Kasumi-1 (cell line): Measurements from ENCODE around the gene OR2V2.
"Not testable (repeated sequence)": the region's sequence is repeated elsewhere in the genome, so short reads cannot be mapped to it uniquely, and the experiment has no call there.

Experiments
- DNase-seq, 2 experiments: peaks; one replicate each; lab custom pipeline; 2025; lab: John Stamatoyannopoulos, UW

Gene OR2V2

DNA sequence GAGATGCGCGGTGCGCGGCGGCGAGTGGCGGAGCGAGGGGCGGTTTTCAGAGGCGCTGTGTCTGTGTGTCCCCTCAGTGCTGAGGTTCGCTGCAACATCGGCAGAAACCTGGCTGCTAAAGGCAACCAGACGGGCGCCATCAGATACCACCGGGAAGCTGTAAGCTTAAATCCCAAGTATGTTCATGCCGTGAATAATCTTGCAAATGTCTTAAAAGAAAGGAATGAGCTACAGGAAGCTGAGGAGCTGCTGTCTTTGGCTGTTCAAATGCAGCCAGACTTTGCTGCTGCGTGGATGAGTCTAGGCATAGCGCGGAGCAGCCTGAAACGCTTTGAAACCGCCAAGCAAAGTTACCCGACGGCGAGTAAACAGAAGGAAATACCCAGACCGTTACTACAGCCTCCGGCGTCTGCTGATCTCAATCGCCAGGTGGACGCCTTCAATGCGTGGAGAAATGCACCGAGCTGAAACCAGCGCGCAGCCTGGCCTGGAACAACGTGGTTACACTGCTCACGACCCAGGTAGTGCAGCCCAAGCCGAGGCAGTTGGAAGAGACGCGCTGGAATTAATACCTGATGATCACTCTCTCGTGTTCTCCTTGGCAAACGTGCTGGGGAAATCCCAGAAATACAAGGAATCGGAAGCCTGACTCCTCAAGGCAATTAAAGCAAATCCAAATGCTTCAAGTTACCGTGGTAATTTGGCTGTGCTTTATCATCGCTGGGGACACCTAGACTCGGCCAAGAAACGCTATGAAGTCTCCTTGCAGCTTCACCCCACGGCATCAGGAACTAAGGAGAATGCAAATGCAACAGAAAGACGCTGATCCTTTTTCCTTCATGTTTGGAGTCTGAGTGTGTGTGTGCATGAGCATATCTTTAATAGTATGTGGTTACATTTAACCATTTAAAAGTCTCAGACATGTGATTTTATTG lies 32.3 kb upstream of the OR2V2 start:
- no peak for DNase-seq

DNA sequence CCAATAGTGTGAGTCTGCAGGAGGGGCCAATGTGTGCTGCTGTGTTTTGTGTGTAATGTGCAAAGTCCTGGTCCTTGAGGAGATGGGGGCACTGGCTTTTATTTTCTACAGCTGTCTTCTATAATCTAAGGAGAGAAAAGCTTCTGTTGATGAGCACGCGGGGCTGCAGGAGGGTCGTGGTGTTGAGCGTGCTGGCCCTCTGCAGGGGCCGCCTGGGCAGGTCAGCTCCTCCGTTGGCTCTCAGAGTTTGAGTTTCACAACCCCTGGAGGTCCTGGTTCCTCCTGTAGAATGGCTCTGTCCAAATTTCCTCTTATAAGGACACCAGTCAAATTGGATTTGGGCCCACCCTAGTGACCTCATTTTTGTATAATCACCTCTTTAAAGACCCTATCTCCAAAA lies 29.0 kb upstream of the OR2V2 start:
- no peak for DNase-seq

DNA sequence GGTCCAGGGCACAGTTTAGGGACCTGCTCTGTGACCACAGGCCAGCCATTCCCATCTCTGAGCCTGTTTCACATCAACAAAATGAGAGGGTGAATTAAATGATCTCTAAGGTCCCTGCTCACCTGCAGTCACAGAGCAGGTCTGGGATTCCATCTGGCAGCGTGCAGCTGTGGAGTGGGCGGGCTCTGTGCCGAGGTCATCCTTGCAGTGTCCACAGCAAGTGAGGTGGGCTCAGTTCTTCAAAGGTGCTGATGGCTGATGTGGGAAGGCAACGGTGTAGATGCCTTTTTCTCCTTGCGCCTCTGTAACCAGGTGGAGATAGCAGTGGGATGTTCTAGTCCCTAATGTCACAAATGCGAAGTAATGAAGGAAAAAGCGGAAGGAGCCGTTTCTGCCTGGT lies 28.3 kb upstream of the OR2V2 start:
- no peak for DNase-seq

DNA sequence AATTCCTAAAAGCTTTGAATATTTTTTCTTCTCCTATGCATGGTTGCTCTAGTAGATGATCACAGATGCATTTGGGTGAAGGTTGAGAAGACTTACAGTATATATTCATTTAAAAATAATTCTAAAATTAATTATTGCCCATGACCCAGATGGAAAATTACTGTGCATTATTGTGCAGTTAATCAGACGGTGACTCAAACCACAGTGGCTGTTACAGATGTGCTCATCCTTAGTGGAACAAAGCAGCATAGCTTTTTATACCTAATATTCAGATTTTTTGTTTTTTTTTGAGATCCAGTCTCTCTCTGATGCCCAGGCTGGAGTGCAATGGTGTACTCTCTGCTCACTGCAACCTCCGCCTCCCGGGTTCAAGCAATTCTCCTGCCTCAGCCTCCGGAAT lies 27.1 kb upstream of the OR2V2 start:
- no peak for DNase-seq

DNA sequence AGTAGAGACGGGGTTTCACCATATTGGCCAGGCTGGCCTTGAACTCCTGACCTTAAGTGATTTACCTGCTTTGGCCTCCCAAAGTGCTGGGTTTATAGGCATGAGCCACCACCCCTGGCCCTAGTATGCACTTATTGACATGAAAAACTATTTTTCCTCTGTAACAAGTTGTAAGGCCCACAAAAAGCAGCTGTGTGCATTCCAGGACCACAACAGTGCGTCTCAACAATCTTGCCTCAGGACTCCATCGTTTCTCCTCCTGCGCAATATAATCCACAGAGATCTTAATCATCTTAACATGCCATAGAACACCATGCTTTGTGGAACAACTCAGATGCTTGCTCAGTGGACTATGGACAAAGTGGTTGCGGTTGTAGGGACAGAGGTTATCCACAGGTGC lies 26.6 kb upstream of the OR2V2 start:
- no peak for DNase-seq

DNA sequence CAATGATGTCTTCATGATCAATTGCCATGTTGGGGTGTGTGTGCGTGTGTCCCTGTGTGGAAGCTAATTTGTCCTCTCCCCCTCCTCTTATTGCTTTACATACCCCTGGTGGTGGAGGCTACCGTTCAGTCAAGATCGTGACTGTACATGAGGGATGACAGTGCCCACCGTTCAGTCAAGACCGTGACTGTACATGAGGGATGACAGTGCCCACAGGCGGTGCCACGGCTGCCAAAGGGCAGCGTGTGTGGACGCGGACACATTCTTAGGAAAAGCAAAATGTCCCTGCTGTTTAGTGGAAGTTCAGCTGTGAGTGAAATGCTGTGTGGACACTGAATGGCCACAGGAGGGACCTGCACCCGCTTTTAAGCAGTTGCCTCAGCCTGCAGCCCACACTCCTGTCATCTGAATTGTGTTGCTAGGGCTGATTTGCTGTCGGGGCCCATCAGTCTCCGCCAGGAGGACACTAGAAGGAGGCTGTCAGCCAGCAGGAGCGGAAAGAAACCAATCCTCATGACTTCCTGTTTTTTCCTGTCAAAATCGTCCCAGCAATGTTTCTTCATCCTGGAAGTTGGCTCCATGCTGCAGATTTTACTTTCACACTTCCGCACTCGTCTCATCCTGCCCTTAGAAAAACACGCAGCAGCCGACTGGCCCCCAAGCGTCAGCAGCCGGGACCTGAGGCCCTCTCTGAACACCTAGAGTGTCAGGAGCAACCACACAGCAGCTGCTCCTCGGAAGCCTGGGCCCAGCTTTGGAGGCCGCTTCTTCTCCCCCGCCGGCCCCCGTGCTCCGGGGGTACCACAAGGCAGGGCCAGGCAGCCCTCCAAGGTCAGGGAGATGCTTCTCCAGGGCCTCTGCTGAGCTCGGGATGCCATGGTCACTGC lies 25.5 kb upstream of the OR2V2 start:
- peak; percentile 16 to 30 for DNase-seq

DNA sequence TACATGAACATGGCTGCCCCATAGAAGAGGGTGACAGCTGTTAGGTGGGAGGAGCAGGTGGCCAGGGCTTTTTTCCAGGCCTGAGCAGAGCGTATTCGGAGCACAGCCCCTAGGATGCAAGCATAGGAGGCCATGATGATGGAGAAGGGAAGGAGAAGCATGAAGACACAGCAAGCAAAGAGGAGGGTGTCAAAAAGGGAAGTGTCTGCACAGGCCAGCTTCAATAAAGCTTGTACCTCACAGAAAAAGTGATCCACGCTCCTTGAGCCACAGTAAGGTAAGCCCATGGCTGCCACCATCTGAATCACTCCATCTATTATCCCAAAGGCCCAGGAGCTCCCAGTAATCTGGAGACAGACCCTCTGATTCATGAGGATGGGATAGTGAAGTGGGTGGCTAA lies 22.9 kb upstream of the OR2V2 start:
- no peak for DNase-seq

DNA sequence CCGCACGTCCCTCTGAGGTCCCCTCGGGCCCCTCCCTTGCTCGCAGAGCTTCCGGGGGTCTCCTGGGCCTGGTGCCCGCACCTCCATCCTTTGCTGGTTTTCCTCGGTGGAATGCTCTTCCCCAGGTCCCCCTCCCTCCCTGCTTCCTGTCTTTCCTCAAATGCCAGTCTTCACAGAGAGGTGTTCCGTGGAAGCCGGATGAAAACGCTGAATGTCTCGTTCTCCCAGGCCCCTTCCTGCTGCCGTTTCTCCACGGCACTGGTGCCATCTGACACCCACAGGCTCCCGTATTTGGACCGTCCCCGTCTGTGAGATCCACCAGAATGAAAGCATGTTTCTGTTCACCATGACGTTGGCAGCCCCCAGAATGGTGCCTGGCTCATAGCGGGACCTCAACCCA lies 20.5 kb upstream of the OR2V2 start:
- no peak for DNase-seq

DNA sequence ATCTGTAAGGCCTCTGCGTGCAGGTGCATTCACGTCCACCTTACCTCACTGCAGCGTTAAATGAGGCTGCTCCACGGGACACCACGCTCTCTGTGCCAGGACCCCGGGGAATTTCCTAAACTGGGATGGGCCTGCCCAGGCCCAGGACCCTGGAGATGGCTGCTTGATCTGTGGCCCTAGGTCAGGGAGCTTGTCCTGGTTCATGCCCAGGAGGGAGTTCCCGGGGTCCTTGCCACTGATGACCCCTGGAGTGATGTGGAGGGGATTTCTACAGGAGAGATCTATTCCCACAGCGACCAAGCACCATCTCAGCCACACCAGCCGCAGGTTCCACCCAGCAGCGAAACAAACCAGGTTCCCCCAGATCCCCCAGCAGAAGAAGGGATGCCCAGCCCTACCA lies 19.9 kb upstream of the OR2V2 start:
- DNase-seq: no peak

DNA sequence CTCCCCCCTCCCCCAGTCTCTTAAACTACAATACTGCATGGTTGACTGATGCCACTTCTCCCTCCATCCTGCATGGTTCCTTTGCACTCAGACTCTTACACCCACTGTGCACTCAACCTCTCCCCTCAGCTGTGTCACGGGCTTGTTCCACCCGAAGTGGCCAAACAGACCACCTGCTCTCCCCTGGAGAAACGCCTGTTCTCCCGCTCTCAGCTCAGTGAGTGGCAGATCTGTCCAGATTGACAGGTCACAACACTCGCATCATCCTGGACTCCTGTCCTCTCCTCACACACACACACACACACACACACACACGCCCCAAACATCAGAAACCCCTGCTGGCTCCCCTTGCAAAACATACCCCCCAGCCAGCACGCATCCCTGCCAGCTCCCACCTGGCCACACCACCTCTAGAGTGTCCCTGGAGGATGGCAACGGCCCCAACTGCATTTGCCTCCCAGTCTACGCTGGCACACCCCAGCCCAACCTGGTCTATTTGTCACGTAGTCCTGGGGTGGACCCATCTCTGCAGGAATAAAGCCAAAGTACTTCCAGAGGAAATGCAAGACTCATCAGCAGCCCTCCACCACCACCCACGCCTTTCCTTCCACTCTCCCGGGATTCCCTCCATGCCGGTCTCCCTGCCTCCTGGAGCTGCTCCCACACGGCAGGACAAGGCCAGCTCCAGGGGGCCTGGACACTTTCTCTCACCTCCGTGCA lies 19.3 kb upstream of the OR2V2 start:
- no peak for DNase-seq

DNA sequence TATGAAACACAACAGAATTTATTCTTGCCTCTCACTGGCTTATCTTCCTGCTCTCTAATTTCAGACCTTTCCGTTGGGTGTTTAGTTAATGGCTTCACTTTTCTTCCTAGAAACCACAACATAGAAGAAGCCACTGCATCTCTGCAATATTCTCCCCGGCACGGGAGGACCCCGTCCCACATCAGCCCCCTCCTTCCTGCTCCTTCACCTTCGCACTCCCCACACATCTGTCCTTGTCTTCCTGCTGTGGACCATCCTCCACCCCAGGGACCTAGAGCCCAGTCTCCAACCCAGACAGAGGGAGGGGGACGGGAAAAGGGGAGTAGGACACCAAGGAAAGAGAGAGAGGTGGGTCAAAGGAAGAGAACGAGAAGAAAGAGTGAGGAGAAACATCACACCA lies 17.8 kb upstream of the OR2V2 start:
- peak in 1 of 2 experiments; percentile 16 for DNase-seq

DNA sequence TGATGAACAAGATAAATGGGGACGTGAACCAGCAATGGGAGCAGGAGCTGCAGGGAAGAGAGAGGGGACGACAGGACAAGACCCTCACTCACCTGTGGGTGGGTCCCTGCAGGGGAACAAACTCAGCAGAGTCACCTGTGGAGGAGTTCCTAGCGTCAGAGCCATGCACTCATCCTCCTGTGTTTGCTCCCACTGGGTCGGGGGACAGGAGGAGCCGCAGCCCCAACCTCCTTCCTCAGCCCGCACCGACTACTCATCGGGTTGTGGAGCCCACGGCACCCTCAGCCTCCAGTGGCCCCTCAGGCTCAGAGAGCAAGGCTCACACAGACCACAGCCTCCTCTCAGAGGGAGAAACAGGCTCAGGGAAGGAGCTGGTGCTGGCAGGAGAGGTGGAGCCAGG lies 17.3 kb upstream of the OR2V2 start:
- not testable (repeated sequence) for DNase-seq

DNA sequence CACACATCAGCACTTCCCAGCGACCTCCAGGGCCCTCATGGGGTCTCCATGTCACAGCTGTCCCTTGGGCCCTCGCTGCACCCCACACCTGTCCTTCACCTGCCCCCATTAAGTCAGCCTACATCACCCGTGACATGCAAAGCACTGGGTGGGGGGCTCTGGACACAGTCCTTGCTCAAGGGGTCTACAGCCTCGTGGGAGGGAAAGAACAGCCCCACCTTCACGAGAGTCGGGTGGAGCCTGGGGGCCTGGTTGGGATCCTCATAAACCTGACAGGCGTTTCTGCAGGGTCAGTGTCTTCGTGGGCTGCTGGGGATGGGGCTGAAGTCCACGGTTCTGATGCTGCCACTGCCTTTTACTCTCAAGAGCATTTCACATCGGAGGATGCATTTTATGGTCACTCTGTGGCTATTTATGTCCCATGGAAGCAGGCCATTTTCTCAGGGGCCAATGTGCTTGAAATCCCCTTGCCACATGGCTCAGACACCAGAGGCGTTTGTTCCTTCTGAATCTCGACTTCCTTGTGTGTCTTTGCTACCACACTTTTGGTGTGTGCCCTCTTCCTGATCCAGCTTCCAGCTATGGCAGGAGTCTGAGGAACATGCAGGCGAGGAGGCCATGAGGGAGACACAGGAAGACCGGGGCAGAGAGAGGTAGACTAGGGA lies 16.4 kb upstream of the OR2V2 start, which contains the start of gene OR2V1:
Gene OR2V1 (minus strand): TSS at position 338 of the 665 bp plus-strand sequence. CDS start 5,865 bp downstream, outside the sequence.
- DNase-seq: no peak

DNA sequence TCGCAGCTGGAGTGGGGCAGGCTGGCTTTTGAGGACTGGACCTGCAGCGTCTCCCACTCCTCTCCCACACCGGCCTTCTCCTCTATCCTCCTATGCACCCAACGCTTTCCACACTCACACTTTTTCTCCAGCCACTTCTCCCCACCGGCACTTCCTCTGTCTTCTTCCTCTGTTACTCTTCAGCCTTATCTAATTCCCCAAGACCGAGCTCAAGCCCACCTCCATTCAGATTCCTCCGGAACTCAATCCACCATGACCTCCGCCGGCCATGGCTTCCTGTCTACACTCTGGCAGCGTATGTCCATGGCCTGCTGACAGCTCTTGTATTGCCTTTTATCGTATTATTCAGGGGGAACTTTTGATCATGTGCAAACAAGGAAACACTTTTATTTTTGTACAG lies 15.9 kb upstream of the OR2V2 start:
- DNase-seq: no peak

DNA sequence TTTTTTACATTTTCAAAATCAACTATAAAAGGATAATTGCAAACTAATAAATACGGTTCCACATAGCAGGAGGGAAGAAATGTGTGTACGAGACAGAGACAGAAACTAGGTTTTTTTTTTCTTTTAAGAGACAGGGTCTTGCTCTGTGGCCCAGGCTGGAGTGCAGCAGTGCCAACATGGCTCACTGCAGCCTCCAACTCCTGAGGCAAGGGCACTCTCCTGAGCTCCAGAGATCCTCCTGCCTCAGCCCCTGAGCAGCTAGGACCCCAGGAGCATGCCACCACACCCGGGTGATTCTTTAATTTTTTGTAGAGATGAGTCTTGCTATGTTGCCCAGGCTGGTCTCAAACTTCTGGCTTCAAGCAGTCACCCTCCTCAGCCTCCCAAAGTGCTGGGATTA lies 14.3 kb upstream of the OR2V2 start:
- no peak for DNase-seq

DNA sequence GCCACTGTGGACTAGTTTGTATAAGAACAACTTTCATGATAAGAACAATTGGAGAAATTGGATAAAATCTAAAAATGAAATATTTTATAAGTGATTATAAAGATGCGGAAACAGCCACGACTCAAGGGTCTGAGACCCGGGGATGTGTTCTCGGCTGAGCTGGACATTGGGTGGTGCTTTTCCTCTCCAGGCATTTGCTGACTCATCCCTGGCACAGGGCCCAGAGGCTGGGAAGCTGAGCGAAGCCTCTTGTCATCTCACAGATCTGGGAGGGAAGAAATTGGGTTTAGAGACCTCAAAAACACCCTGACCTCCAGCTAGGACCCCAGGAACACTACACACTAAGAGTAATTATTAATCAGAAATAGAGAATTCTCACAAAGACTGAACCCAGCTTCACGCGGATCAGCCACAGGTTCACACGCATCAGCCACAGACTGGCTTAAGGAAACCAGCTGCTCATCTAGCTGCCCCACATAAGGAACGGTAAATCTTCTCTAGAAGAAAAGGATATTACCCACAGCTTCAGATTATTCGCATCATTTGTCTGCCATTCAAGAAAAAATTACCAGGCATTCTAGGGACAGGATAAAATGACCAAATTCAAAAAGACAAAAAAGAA lies 13.7 kb upstream of the OR2V2 start:
- DNase-seq: peak in 1 of 2 experiments; percentile 21

DNA sequence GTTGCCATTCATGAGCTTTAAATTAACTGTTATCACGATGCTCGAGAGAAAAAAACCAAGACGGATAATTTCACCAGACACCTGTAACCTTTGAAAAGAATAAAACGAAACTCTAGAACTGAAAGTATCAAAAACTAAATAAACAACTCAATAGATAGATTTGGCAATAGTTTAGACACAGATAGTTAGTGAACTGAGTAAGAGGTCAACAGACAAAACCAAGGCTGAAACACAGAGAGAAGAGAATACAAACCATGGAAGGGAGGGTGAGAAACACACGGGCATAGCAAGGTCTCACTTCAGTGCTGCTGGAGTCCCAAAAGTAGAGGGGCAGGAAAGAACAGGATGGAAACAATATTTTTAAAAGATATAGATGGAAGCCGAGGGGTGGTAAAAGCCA lies 13.1 kb upstream of the OR2V2 start:
- no peak for DNase-seq

DNA sequence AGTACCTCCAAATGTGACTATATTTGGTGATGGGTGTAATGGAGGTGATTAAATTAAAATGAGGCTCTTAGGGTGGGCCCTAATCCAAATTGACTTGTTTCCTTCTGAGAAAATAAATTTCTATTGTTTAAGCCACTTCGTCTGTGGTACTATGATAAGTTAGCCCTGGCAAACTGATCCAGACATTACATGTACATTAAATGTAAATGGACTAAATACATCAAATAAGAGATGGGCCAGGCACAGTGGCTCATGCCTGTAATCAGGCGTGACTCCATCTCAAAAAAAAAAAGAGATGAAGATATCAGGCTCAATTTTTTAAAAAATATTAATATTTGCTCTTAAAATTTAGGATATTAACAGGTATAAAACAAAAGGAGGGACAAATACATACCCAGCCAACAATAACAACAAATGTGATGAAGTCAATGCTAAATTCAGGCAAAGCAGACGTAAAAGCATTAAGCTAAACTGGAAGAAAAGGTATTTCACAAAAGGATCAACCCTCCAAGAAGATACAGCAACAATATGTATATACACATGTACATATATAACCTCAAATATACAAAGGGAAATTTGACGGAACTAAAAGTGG lies 10.9 kb upstream of the OR2V2 start:
- no peak for DNase-seq

DNA sequence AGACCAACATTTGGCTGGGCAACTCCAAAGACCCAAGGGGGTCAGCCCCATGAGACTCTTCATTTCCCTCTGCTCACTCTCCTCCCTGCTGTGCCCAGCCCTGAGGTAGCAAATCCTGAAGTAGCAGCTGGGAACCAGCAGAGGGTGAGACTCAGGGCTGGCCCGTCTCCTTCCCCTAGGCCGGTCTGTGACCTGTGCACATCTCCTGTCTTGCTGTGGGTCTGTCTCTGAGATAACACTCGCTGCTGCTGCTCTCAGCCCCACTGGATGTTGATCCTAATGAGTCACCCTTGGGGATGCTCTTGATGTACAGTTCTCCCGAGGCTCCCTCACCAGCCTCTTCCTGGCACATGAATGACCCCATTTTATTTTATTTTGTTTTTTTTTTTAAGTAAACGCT lies 9.1 kb upstream of the OR2V2 start:
- DNase-seq: no peak

DNA sequence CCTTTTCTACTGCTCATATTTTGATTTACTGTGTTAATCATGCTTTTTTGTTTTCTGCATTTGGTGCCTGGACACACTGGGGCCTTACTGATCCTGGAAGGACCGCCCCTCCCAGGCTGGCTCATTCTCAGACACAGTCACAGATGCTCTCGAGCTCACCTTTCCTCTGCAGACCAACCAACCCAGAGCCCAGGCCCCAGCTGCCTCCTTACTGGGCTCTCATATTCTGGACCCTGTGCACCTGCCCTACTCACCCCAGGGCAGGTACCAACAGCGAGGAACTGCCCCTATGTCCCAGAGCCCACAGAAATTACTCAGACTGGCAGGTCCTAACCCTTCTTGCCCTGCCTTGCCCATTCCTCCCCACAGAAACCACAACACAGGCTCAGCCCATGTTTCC lies 6.6 kb upstream of the OR2V2 start:
- DNase-seq: no peak

DNA sequence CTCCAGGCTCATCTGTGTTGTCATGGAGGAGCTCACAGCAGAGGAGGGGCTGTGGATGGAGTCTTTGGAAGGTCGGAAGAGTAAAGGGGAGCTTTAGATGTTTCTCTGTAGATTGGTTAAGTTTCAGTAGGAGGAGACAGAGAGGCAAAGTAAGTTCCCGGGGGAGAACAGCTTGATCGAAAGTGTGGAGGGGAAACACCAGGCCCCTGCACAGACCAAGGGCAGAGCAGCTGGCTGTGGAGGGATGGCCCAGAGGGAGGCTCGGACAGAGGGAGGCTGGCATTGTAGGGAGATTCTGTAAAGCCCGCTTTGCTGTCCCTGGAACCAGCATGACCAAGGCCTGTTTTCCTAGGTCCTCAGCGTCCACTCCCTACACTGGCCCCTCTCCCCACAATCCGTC lies 5.3 kb upstream of the OR2V2 start:
- DNase-seq: no peak
